Measurements from ENCODE around the gene SLX9.

The SLX9 gene

DNA sequence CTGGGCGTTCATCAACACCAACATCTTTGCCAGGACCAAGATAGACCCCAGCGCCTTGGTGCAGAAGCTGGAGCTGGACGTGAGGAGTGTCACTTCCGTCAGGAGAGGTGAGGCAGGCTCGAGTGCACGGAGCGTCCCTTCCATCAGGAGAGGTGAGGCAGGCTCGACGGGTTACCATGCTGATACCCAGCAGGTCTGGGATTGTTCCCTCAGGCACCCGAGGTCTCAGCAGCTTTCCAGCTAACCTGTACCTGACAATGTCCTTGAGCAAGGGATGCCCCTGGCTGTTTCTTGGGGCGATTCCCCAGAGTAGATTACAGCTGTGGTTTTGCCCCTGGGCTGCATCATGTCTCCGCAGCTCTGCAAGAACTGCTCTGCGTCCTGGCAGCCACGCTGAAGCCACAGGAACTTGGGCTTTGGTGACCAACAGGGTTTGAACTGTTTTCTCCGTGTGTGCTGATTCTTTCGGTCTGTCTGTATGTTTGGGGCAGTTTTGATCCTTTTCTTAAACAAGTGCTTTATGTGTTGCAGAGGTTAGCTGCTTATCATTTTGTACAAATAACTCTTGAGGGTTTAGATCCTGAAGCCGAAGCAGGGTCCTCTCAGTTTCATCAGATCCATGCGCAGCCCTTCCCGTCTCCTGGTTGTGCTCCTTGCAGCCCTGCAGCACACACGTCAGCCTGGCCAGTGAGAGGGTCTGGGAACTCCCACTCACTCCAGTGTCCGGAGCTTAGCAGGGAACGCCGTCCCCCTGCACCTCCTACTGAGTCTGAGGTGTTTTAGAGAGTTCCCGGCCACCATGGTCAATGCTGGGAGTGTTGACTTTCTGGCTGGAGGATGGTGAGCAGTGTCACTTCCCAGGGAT, 4.1 kb downstream of the SLX9 start:
- Histone ChIP-seq H3K9me2 (ENCODE audit: low read depth, low read length) (no peaks in the 10 kb centered on the region), H3K9ac (ENCODE audit: low read length) (no peak overlapping the region), H3K4me1 (ENCODE audit: insufficient read depth, low read length, severe bottlenecking) (peaks cover 34% of the 10 kb centered on the region), H3K27me3 (ENCODE audit: insufficient read depth, low read length) (no peaks in the 10 kb centered on the region), H2AFZ (ENCODE audit: low read length) (no peak overlapping the region), H3K36me3 (ENCODE audit: insufficient read depth, low read length) (peaks cover 47% of the 10 kb centered on the region), H4K20me1 (ENCODE audit: insufficient read depth, low read length) (no peaks in the 10 kb centered on the region), H3K27ac (ENCODE audit: low read depth, low read length, poor library complexity, severe bottlenecking) (no peak overlapping the region), H3F3A (ENCODE audit: insufficient read depth, low read length) (no peaks in the 10 kb centered on the region), H3K4me3 (ENCODE audit: low read depth, low read length, poor library complexity, severe bottlenecking) (no peak overlapping the region), H3K9me3 (ENCODE audit: low read length) (no peaks in the 10 kb centered on the region), H3K79me2 (ENCODE audit: insufficient read depth, low read length) (peaks cover 14% of the 10 kb centered on the region), H3K4me2 (ENCODE audit: low read length) (no peak overlapping the region)
- TF ChIP-seq CTCF (IDR thresholded peaks at IDR 0.05; ENCODE audit: low read length): no peak
- no peak for TF ChIP-seq EZH2 (IDR thresholded peaks at IDR 0.05; ENCODE audit: borderline replicate concordance, low read length)

- Histone ChIP-seq H3F3A (ENCODE audit: insufficient read depth, low read length) (no peaks in the 10 kb centered on the region), H3K36me3 (ENCODE audit: insufficient read depth, low read length) (peaks cover 47% of the 10 kb centered on the region), H3K79me2 (ENCODE audit: insufficient read depth, low read length) (peaks cover 14% of the 10 kb centered on the region), H2AFZ (ENCODE audit: low read length) (no peak overlapping the region), H3K9ac (ENCODE audit: low read length) (no peak overlapping the region), H3K9me3 (ENCODE audit: low read length) (no peaks in the 10 kb centered on the region), H4K20me1 (ENCODE audit: insufficient read depth, low read length) (no peaks in the 10 kb centered on the region), H3K27me3 (ENCODE audit: insufficient read depth, low read length) (no peaks in the 10 kb centered on the region), H3K27ac (ENCODE audit: low read depth, low read length, poor library complexity, severe bottlenecking) (no peak overlapping the region), H3K4me3 (ENCODE audit: low read depth, low read length, poor library complexity, severe bottlenecking) (no peak overlapping the region), H3K4me1 (ENCODE audit: insufficient read depth, low read length, severe bottlenecking) (peaks cover 34% of the 10 kb centered on the region), H3K4me2 (ENCODE audit: low read length) (no peak overlapping the region), H3K9me2 (ENCODE audit: low read depth, low read length) (no peaks in the 10 kb centered on the region)
- TF ChIP-seq EZH2 (IDR thresholded peaks at IDR 0.05; ENCODE audit: borderline replicate concordance, low read length): no peak
- TF ChIP-seq CTCF (IDR thresholded peaks at IDR 0.05; ENCODE audit: low read length): no peak
Measured at GRCh38 chr21:44944596-44944995, 4.8 kb downstream of the SLX9 start.

DNA sequence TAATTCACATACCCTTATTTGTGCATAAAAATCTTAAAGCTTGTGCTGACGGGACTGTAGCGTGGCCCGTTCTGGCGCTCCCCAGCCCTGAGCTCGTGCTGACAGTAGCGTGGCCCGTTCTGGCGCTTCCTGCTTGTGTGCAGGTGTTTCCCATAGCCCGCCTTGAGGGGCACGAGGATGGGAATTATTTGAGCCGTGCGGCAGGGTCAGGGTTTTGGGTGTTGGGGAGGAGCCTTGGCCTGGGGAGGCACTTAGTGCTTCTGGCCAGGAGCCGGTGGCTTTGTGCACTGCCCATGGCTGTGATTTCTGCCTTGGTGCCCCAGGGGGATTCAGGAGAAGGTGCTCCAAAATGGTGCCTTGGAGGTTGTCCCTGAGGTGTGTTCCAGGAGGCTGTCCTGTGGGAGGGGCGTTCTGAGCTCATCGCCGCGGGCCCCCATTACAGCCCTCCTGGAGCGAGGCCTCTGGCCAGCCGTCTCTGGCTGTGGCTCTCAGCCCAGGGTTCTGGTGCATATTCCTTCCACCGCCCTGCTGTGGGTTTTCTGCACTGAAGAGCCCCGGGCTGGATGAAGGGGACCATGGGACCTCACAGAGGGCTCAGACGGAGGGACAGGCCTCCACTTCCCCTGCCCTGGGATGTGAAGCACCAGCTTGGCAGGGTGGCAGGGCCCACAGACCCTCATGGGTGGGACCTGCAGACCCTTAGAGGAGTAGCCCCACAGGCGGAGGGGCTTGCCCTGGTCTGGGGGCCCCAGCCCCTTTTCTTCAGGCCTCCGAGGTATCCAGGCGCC, 6.6 kb downstream of the SLX9 start:
- H3K27ac ChIP-seq (ENCODE audit: low read depth, low read length, poor library complexity, severe bottlenecking): no peak overlapping the region
- H3K9me3 ChIP-seq (ENCODE audit: low read length): no peaks in the 10 kb centered on the region
- peaks cover 2% of the 10 kb centered on the region for H3K79me2 ChIP-seq (ENCODE audit: insufficient read depth, low read length)
- H2AFZ ChIP-seq (ENCODE audit: low read length): no peak overlapping the region
- H3K27me3 ChIP-seq (ENCODE audit: insufficient read depth, low read length): no peaks in the 10 kb centered on the region
- no peak overlapping the region for H3K4me2 ChIP-seq (ENCODE audit: low read length)
- H3F3A ChIP-seq (ENCODE audit: insufficient read depth, low read length): no peaks in the 10 kb centered on the region
- H3K4me1 ChIP-seq (ENCODE audit: insufficient read depth, low read length, severe bottlenecking): peaks cover 26% of the 10 kb centered on the region
- TF ChIP-seq CTCF (IDR thresholded peaks at IDR 0.05; ENCODE audit: low read length): no peak
- no peak for TF ChIP-seq EZH2 (IDR thresholded peaks at IDR 0.05; ENCODE audit: borderline replicate concordance, low read length)
- H3K36me3 ChIP-seq (ENCODE audit: insufficient read depth, low read length): peaks cover 59% of the 10 kb centered on the region
- no peak overlapping the region for H3K9ac ChIP-seq (ENCODE audit: low read length)
- H4K20me1 ChIP-seq (ENCODE audit: insufficient read depth, low read length): no peaks in the 10 kb centered on the region
- H3K9me2 ChIP-seq (ENCODE audit: low read depth, low read length): no peaks in the 10 kb centered on the region
- H3K4me3 ChIP-seq (ENCODE audit: low read depth, low read length, poor library complexity, severe bottlenecking): no peak overlapping the region
